Naive B cell (primary cell): ENCODE data around the gene MPPED1. TPM values are rescaled to one million over a fixed set of nuclear protein-coding genes. Genes with fewer than 3 reads are reported as not detected.

ENCODE experiments used
- ATAC-seq, 2 donors: fragments of 150-1000 bp; cut with Tn5 transposase; 2 replicates each; pipeline ENCODE4 v1.10.0; 2021; ENCODE audit warnings: low read depth in 2 of 2, mild to moderate bottlenecking in 2 of 2, moderate library complexity in 2 of 2
- DNase-seq: peaks from one replicate; pipeline ENCODE4 v3.0.0; 2022
- H3K27ac Mint-ChIP-seq, 6 donors: one replicate each; pipeline ENCODE4 v1.8.0; 2020 to 2022; ENCODE audit warnings: mild to moderate bottlenecking in 6 of 6, mixed read lengths in 6 of 6, moderate library complexity in 5 of 6, inconsistent platforms in 2 of 6
- H3K27me3 Mint-ChIP-seq, 3 donors: one replicate each; pipeline ENCODE4 v1.8.0; 2021 to 2022; ENCODE audit warnings: mixed read lengths in 3 of 3, mild to moderate bottlenecking in 1 of 3
- H3K36me3 Mint-ChIP-seq, 2 donors: one replicate each; pipeline ENCODE4 v1.8.0; 2020 to 2022; ENCODE audit warnings: mixed read lengths in 2 of 2, inconsistent platforms in 1 of 2, mild to moderate bottlenecking in 1 of 2
- H3K4me1 Mint-ChIP-seq, 3 donors: one replicate each; pipeline ENCODE4 v1.8.0; 2020 to 2022; ENCODE audit warnings: mixed read lengths in 3 of 3, inconsistent platforms in 1 of 3, mild to moderate bottlenecking in 1 of 3, moderate library complexity in 1 of 3
- H3K4me3 Mint-ChIP-seq, 8 donors: one replicate each; pipeline ENCODE4 v1.8.0; 2020 to 2022; ENCODE audit warnings: mild to moderate bottlenecking in 8 of 8, mixed read lengths in 8 of 8, moderate library complexity in 8 of 8, inconsistent platforms in 2 of 8
- H3K9me3 Mint-ChIP-seq, 7 donors: one replicate each; pipeline ENCODE4 v1.8.0; 2020 to 2022; ENCODE audit warnings: mixed read lengths in 7 of 7, mild to moderate bottlenecking in 5 of 7, inconsistent platforms in 2 of 7, moderate library complexity in 1 of 7
- polyA plus RNA-seq, 6 donors: library from polyadenylated mRNA; unstranded; fragments of 300-500 nt; fragmentation: Illumina TruSeq; gene quantifications; one replicate each; pipeline ENCODE4 v1.2.3, GENCODE V29; 2021; ENCODE audit warnings: low read depth in 6 of 6

MPPED1 gene
- polyA plus RNA-seq, 6 donors from 2014 or later: not detected

DNA sequence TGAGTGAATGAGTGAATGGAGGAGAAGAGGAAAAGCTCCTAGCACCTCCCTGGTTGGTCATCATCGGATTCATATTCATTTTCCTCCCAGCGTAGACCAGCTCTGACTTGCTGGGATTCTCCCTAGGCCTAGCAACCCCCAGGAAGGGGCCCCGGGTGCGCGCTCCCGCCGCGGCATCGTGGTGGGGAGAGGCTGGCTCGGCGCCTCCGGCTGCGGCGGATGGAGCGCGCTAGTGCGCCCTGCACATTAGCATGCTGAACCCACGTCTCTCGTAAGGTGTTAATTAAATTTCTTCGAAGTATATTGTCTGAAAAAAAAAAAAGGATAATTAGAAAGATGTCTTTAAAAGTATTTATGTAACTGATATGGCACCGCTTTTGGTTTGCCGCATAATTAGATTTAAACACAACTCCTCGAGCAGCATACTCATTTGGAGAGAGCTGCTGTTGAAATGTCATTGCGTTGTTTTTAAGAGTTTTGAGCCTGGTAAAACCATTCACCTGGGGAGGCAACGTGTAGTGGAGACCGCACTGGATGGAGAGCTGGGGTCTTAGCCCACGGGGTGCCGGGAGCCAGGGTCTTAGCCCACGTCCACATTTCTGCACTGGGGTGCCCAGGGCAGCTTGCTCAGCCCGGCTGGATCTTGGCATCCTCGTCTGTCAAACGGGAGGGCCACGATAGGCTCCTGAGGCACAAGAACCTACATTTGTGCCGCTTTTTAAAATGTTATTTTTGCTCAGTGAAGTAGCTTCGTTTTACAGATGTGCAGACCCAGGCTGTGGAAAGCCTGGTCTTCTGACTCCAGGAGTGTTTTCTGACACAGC, 21.8 kb downstream of the MPPED1 start:
- DNase-seq (no peak), ATAC-seq (no peak)
- no peak overlapping the region for H3K27ac Mint-ChIP-seq
- H3K4me3 Mint-ChIP-seq: no peak overlapping the region
- H3K4me1 Mint-ChIP-seq: peaks cover 0 to 2% (median 0%) of the 10 kb centered on the region in 3 donors
- H3K27me3 Mint-ChIP-seq: peaks cover 32 to 40% (median 35%) of the 10 kb centered on the region in 3 donors
- no peaks in the 10 kb centered on the region for H3K9me3 Mint-ChIP-seq
- no peaks in the 10 kb centered on the region for H3K36me3 Mint-ChIP-seq

DNA sequence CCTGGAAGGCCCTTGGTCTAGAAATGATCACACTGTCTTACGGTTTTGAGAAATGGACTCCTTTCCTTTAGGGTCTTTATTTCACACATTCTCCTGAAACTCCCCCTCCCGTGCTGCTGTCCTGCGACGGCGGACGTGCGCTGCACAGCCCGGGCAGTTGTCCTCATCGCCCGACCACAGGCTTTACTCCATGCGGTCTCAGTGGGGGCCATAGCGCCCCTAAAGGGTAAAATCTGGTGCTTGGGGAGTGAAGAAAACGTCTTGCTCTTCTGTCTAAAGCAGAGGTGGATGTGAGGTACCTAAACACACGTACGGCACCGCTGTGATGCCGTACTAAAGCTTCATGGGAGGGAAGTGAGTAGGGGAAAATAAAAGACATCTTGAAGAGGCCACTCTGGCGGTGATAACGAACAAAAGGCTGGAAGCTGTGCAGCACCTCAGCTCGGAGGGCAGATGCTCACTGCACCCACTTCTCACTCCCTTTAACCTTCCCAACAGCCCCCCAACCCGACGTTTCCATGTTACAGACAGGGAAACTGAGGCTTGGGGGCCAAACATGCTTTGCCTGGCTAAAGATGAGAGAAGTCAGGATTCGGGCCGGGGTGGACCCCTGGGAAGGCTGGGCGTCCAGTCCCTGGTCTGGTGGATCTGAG, 22.6 kb downstream of the MPPED1 start:
- Mint-ChIP-seq H3K36me3 (no peaks in the 10 kb centered on the region), H3K9me3 (no peaks in the 10 kb centered on the region), H3K27ac (peak overlapping the region in 1 of 6 donors; percentile 69), H3K4me1 (peaks cover 0 to 2% (median 0%) of the 10 kb centered on the region in 3 donors), H3K27me3 (peaks cover 29 to 33% (median 33%) of the 10 kb centered on the region in 3 donors), H3K4me3 (no peak overlapping the region)
- ATAC-seq: no peak
- DNase-seq: no peak

DNA sequence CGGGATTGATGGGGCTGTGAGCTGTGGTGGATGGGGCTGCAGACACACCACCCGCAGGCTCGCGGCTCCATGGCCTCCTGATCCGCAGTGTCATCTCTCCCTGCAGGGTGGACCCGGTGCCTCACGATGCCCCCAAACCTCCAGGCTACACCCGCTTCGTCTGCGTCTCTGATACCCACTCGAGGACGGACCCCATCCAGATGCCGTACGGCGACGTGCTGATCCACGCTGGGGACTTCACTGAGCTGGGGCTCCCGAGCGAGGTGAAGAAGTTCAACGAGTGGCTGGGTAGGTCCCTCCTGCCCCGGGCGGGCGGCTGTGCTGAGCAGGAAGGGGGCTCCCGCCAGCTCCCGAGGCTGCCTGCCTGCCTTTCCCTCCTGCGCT, 23.1 kb downstream of the MPPED1 start:
- Mint-ChIP-seq H3K4me1 (peaks cover 0 to 2% (median 0%) of the 10 kb centered on the region in 3 donors), H3K27ac (no peak overlapping the region), H3K4me3 (no peak overlapping the region), H3K36me3 (no peaks in the 10 kb centered on the region), H3K9me3 (no peaks in the 10 kb centered on the region), H3K27me3 (peaks cover 25 to 28% (median 28%) of the 10 kb centered on the region in 3 donors)
- DNase-seq (no peak), ATAC-seq (no peak)

DNA sequence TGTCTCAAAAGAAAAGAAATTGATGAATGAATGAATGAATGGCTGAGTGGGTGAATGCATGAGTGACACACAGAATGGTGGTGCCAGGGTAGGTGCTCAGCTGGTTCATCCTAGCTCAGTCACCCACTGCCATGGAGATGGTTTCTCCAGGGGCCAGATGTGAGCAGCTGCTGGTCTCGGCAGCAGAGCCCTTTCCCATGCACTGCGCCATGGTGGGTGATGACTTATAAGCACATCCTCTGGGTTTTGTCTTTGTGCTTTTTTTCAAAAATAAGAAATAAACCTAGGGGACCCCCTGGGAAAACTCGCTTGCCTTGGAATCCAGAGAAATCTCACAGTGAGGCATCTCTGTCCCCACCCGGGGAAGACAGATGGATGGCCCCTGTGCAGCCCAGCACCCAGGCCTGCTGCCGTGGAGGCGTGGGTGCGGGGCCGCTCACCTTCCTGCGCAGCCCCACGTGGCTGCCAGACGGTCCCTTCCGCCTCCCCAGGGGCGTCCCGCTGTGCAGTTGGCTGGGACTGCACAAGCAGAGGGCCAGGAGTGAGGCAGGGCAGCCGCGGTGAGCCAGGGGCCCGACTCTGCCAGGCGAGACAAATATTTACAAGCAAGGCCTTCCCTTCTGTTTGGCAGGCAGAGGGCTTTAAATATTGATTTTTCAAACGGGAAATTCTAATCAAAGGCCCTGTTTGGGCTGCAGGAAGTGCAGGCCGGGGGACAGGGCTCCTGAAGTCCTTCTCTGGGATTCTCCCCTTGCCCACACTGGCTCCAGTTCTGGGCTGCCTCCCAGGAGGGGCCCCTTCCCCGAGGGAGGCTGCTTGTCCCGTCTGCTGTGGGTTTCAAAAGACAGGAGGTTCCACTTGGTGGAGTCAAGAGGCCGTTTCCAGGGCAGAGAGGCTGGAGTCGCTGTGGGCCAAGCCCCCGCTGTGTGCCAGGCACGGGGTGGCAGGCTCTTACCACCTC, 24.3 kb downstream of the MPPED1 start:
- Mint-ChIP-seq H3K36me3 (no peaks in the 10 kb centered on the region), H3K27me3 (peaks cover 17 to 24% (median 23%) of the 10 kb centered on the region in 3 donors), H3K4me3 (no peak overlapping the region), H3K9me3 (no peaks in the 10 kb centered on the region), H3K4me1 (peaks cover 0 to 2% (median 0%) of the 10 kb centered on the region in 3 donors), H3K27ac (no peak overlapping the region)
- ATAC-seq: no peak
- DNase-seq: no peak

DNA sequence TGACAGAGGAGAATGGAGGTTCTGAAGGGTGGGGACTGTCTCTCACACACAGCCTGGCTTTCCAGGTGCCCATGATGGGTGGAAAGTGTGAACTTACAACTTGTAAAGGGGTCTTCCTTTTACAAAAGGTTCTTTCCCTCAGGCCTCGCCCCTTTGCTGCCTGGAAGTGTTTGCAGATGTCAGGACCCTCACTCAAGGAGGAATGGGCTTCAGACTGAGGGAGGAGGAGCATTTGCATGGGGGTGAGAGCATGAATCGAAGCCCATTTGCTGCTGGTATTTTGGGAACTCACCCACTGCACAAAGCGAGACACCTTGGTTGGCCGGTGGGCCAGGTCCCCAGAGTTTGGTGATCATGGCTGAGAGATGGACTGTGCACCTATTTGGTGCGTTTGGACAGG, 25.1 kb downstream of the MPPED1 start:
- Mint-ChIP-seq H3K4me1 (peaks cover 0 to 2% (median 0%) of the 10 kb centered on the region in 3 donors), H3K27ac (peak overlapping the region in 1 of 6 donors; percentile 38), H3K4me3 (no peak overlapping the region), H3K27me3 (peaks cover 11 to 18% (median 17%) of the 10 kb centered on the region in 3 donors), H3K36me3 (no peaks in the 10 kb centered on the region), H3K9me3 (no peaks in the 10 kb centered on the region)
- DNase-seq (no peak), ATAC-seq (no peak)

DNA sequence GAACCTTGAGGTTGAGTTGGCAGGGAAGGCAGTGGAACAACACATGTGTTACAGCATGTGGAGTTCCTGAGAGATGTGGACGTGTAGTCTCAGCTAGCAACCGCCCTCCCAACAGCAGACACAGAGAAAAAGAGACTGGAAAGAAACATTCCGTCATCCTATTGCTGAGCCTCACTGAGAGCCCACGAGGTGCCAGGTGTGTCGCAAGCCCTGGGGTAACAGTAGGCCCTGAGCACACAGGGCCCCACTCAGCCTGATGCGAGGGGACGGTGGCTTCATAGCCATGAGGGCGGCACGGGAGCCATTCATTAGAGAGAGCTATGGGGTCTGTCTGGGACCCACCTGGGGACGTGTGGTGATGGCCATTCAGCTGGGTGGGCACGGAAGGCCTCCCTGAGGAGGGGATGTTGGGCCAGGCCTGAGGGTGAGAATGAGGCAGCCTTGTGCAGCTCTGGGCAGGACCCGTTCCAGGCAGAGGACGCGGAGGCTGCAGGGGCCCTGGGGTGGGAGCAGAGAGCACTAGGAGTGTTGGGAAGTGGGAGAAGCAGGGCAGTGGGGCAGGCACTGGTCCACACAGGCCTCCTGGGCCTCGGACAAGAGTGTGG, 26.2 kb downstream of the MPPED1 start:
- Mint-ChIP-seq H3K27me3 (peaks cover 13 to 20% (median 18%) of the 10 kb centered on the region in 3 donors), H3K4me3 (no peak overlapping the region), H3K27ac (no peak overlapping the region), H3K36me3 (no peaks in the 10 kb centered on the region), H3K9me3 (no peaks in the 10 kb centered on the region), H3K4me1 (peaks cover 0 to 2% (median 0%) of the 10 kb centered on the region in 3 donors)
- ATAC-seq: no peak
- no peak for DNase-seq

DNA sequence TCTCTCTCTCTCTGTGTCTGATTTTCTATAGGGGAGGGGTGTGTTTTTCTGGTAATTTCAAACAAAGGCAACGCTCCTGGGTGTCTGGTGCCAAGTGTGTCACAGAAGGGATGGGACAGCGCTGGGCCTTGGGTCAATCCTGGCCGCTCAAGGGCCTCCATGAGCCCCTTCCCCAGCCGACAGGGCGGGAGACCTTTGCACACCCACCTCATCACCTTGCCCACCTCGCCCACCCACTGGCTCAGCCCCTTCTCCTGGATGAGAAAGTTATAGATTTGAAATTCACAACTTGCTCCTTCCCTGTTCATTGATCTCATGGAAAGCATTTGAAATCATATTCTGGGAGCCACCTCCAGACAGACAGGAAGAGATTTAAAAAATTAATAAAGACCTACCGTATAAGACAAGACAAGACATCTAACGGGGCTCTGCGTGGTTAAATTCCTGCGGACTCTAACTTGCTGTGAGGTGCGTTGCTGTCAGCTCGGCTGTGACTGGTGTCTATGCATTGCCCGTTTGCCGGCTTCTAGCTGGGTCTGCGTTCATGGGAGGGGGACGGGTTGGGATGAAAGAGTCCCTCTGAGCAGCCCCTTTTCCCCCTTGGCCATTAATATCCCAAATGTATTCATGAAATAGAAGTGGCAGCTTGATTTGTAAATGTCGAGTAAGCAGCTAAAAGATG, 27.0 kb downstream of the MPPED1 start:
- no peaks in the 10 kb centered on the region for H3K36me3 Mint-ChIP-seq
- peaks cover 15 to 25% (median 15%) of the 10 kb centered on the region in 3 donors for H3K27me3 Mint-ChIP-seq
- H3K9me3 Mint-ChIP-seq: no peaks in the 10 kb centered on the region
- no peak overlapping the region for H3K4me3 Mint-ChIP-seq
- H3K27ac Mint-ChIP-seq: peak overlapping the region in 1 of 6 donors; percentile 30
- peaks cover 0 to 2% (median 0%) of the 10 kb centered on the region in 3 donors for H3K4me1 Mint-ChIP-seq
- DNase-seq (no peak), ATAC-seq (no peak)

DNA sequence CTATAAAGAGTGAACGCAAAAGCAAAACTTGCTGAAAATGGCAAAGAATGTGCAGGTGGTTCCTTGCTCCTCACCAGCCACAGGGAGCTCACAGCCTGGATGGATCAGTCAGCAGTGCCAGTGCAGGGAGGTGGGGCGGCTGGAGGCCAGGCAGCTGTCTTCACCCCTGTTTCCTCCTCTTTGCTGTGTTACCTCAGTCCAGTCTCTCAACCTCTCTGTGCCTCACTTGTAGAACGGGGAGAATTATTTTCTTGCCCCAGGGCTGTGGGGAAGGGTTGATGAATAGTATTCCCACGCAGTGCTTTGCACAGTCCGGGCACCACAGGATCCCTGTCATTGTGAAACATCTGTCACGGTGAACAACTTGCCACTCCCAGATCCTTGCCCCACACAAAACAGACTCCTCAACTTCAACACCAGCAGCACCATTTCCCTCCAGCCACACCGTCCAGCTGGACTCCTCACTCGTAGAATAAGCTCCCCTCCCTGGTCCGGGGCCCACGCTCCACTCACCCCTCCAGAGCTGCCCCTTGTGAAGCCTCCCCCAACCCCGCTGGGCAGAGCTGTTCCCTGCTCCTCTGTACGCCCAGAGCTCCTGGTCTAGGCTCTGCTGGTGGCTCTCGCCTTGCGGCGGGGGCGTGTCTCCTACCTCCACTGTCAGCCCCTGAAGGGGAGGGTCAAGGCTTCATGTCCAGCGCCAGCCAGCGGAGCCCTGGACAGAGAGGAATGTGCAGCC, 27.7 kb downstream of the MPPED1 start:
- Mint-ChIP-seq H3K9me3 (no peaks in the 10 kb centered on the region), H3K27me3 (peaks cover 8 to 25% (median 15%) of the 10 kb centered on the region in 3 donors), H3K4me3 (no peak overlapping the region), H3K36me3 (no peaks in the 10 kb centered on the region), H3K4me1 (peaks cover 0 to 2% (median 0%) of the 10 kb centered on the region in 3 donors), H3K27ac (peak overlapping the region in 1 of 6 donors; percentile 76)
- DNase-seq: no peak
- ATAC-seq: no peak

DNA sequence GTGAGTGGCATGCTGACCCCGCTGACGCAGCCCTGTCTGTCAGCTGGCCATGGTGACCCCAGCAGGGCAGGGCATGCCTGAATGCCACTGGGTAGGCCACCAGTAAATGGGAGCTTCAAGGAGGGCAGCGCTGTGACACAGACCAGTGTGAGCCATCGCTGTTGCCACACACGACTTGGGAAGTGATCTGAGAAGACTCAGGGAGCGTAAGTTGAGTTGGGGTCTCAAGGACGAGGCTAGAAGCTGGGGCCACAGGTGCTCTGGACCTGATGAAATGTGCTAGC, 28.2 kb downstream of the MPPED1 start:
- no peak overlapping the region for H3K4me3 Mint-ChIP-seq
- peaks cover 0 to 2% (median 0%) of the 10 kb centered on the region in 3 donors for H3K4me1 Mint-ChIP-seq
- H3K36me3 Mint-ChIP-seq: no peaks in the 10 kb centered on the region
- H3K27ac Mint-ChIP-seq: no peak overlapping the region
- peaks cover 8 to 25% (median 15%) of the 10 kb centered on the region in 3 donors for H3K27me3 Mint-ChIP-seq
- no peak for ATAC-seq
- DNase-seq: no peak
- peaks cover 0 to under 1% (median 0%) of the 10 kb centered on the region in 7 donors for H3K9me3 Mint-ChIP-seq

DNA sequence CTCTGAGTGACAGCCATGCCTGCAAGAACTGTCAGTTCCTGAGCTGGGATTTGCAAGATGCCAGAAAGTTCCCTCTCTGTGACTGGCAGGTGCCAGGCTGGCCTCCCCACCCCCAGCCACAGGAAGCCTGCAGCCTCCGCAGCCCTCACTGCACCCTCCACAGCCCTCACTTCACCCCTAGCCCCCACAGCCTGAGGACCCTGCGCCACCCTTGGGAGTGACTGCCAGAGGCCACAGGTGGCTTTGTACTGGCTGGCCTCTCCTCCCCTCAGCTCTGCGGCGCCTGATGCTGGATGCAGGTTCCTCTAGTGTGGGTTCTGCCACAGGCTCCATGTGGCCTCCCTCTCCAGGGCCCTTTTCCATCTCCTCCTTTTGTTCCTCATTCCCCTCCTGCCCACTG, 28.7 kb downstream of the MPPED1 start:
- Mint-ChIP-seq H3K9me3 (peaks cover 0 to 5% (median 0%) of the 10 kb centered on the region in 7 donors), H3K27ac (no peak overlapping the region)

DNA sequence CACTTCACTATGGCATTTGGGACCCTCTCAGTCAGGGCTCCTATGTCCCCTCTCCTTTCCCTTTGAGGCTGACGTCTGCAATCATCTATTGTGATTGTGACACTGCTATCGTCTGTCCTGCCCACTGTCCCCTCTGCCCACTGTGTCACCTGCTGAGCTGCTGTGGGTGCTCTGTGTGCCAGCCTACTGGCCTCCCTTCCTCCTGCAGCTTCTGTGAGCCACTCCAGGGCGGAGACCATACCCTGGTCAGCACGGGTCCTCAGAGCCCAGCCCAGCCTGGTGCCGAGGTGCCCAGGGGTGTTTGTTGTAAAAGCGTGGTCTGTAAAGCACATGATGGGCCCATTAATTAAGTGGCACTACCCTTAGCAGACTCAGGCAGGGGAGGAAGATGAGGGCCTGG, 29.4 kb downstream of the MPPED1 start:
- H3K4me3 Mint-ChIP-seq: peak overlapping the region in 1 of 8 donors; percentile 30
- no peak for ATAC-seq
- no peaks in the 10 kb centered on the region for H3K36me3 Mint-ChIP-seq
- peaks cover 8 to 29% (median 19%) of the 10 kb centered on the region in 3 donors for H3K27me3 Mint-ChIP-seq
- no peak for DNase-seq
- H3K27ac Mint-ChIP-seq: no peak overlapping the region
- H3K9me3 Mint-ChIP-seq: peaks cover 0 to 5% (median 0%) of the 10 kb centered on the region in 7 donors
- peaks cover under 1 to 2% (median 2%) of the 10 kb centered on the region in 3 donors for H3K4me1 Mint-ChIP-seq

More for the DNA sequence above, 28.7 kb downstream of the MPPED1 start:
- Mint-ChIP-seq H3K4me1 (peaks cover 0 to 2% (median 0%) of the 10 kb centered on the region in 3 donors), H3K4me3 (no peak overlapping the region), H3K36me3 (no peaks in the 10 kb centered on the region), H3K27me3 (peaks cover 8 to 25% (median 15%) of the 10 kb centered on the region in 3 donors)
- no peak for ATAC-seq
- DNase-seq: no peak

DNA sequence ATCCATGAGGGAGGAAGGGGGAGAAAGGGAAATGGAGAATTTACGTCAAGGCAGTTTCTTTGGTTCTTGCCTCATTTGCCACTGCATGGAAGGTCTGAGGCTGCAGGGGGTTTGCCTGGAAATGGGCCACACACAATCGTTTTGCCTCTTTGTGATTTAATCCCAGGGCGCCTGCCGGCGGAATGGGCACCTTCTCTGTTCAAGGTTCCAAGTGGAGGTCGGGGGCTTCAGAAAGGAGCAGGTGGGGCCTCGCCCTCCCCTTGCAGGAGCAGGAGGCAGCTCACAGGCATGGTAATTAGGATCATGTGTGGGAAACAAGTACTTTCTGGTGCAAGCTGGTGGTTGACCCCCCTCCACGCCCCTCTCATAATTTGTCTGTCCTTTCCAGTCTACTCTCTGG, 29.9 kb downstream of the MPPED1 start:
- Mint-ChIP-seq H3K4me3 (no peak overlapping the region), H3K9me3 (peaks cover 0 to 5% (median 0%) of the 10 kb centered on the region in 7 donors), H3K36me3 (no peaks in the 10 kb centered on the region), H3K27me3 (peaks cover 8 to 33% (median 24%) of the 10 kb centered on the region in 3 donors), H3K27ac (peak overlapping the region in 1 of 6 donors; percentile 44), H3K4me1 (peaks cover 3 to 8% (median 5%) of the 10 kb centered on the region in 3 donors)
- ATAC-seq (no peak), DNase-seq (no peak)
